Epidermal melanocyte (primary cell): ENCODE data around the gene CBR1.
A peak's percentile ranks its signal among the peaks of the same experiment; 100 is the strongest.

ENCODE experiments used
- DNase-seq: peaks from one replicate; pipeline ENCODE4 v3.0.0; 2011; ENCODE audit warnings: low spot score; ENCODE audit not compliant: insufficient read length

The CBR1 gene

GRCh38 chr21:36069713-36070583 is at the start of gene CBR1:
TSS of gene CBR1 (plus strand) at chr21:36070024. CDS start at chr21:36070116, 92 bp downstream.
- peak; percentile 82 for DNase-seq

DNA sequence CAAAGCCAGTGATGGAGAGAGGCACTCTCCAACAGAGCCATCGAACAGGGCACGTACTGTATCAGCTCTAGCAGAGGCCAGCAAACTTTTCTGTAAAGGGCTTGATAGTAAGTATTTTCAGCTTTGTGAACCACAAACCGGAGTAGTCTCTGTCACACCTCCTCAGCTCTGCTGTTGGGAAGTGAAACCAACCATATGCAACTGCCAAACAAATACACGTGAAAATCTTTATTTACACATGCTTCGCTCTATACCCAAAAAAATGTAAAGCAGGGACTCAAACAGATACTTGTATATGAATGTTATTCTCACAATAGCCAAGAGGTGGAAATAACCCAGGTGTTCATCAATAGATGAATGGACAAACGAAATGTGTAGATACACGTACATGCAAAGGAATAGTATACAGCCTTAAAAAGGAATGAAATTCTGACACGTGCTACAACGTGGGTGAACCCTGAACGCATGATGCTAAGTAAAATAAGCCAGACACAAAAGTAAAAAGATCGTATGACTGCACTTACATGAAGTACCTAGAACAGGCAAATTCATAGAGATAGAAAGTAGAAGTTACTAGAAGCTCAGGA is 48.5 kb upstream of the CBR1 start:
- no peak for DNase-seq

DNA sequence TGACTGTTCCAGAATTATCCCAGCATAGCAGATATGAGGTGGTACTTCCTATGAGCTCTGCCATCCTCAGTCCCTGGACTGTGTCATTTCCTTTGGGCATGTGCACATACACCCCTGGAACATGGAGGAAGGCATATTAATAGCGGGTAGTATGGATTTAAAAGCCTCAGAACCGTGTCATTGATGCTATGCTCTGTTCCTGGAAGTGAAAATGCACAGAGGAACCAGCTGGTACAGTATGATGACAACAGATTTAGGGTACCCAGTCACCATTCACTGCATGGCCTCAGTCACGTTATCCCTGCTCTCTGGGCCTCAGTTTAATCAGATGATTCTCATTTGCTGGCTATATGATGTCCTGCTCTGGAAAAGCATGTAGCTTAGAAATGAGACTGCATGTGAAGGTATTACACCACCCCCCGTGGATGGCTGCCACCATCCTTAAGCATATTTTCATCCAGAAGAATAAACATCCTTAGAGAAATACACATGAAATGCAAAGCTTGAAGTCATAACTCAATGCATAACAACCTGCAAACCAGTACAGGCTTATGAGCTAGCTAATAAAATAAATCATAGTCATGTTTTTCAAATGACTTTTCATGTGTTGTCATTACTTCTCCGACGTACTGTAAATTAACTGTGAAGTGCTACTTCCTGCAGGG is 47.3 kb upstream of the CBR1 start:
- DNase-seq: no peak

DNA sequence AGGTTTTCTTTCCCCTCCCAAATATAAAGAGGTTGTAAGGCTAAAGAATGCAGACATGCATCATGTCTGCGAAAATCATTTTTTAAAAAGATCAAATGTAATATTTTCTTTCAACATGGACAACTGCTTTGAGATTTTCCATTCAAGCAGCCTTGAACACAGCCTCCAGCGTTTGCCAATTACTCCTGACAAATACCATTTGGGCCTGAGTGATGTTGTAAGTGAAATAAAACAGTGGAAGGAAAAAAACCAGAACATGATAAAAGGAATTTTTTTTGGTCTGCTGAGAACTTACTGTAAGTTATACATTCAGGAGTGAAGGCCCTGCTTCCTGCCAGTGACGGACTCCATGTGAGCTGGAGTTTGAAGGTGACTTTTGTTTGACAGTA is 46.7 kb upstream of the CBR1 start:
- DNase-seq: no peak

DNA sequence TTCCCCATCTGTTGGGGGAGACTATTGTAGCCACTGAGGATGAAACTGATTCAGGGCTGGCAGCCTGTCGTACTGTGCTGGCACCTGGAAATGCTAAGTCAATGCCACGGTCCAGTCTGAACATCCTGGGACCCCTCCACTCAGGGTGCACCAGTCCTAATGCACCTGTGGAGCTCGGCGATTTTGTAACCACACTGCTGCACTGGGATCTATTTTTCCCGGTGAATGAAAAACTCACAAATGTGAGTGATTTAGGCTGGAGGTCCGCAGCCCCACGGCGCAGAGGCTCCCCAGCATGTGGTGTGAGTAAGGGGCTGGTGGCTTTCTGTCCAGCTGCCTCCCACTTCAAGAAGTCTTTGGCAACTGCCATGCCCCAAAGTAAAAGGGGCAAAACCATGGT is 45.0 kb upstream of the CBR1 start:
- no peak for DNase-seq

DNA sequence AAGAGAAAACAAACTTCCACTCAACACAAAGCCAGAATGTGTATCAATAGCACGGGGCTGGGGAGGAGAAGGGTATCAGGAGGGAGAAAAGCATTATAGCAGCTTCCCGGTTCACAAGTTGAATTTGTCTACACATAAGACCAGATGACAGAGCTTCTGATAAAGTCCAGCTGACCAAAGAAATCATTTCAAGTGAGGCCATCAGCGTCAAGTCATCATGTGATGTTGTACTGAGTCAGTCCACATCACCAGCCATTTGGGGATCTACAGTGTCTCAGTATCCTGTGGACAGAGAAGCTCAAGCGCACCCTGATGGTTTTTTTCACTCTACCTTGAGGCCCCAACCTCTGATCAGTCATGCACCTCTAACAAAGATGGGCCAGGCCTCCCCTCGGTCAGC is 42.5 kb upstream of the CBR1 start:
- DNase-seq: no peak

- DNase-seq: peak; percentile 88
These were observed 41.4 kb upstream of the CBR1 start for GRCh38 chr21:36028127-36029069.

DNA sequence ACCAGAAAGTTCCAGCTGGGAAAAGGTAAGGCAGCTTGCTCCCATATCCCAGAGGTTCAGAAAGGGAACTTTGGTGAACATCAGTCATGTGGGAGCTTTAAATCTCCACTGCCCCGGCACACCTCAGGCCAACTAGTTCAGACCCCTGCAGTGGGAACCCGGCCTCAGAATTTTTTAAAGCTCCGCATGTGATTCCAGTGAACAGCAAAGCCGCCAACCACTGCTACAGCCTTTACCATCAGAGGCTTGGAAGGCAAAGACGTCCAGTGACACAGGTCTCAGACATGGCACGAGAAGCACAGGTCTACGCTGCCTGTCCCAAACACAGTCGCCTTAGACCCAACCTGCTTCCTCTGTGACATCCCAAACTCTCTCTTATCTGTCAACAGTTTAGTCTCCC is 40.5 kb upstream of the CBR1 start:
- no peak for DNase-seq

DNA sequence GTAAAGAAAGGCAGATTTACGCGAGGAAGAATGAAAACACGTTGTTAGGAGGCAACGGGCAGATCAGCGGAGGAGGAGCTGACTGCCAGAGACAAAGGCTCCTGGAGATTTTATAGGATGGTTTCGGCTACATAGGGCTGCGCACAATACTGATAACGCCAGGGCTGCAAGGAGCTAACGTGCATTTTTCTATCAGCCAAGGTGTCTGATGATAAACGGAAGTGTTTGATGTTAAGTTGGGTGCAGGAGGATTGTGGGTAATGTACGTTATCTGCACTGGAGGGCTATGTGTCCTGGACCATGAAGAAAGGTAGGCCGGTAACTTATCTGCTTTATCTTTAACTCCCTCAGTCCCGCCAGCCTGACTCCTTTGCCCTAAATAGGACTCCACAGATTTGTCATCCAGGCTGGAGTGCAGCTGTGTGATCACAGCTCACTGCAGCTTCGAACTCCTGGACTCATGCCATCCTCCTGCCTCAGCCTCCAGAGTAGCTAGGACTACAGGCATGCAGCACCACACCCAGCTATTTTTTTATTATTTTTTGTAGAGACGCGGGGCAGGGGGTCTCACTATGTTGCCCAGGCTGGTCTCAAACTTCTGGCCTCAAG is 39.1 kb upstream of the CBR1 start:
- DNase-seq: no peak

DNA sequence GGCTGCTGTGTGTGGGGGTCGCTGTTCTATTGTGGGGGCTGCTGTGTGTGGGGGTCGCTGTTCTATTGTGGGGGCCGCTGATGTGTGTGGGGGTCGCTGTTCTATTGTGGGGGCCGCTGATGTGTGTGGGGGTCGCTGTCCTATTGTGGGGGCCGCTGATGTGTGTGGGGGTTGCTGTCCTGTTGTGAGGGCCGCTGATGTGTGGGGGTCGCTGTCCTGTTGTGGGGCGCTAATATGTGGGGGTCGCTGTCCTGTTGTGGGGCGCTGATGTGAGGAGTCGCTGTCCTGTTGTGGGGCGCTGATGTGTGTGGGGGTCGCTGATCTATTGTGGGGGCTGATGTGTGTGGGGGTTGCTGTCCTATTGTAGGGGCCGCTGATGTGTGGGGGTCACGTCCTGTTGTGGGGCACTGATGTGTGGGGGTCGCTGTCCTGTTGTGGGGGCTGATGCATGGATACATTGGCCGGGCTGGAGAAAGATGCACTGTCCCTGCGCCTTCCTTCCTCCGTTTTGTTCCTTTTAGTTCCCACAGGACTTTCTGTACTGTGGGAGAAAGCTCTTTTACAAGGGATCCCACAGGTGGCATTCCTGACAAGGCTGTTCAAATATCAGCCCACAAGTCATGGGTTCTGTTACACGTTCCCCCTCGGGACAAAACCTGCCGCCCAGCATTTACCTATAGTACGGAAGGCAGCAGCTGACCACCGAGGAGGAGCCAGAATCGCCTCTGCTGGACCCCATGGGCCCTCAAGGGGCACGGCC is 37.0 kb upstream of the CBR1 start:
- DNase-seq: no peak

DNA sequence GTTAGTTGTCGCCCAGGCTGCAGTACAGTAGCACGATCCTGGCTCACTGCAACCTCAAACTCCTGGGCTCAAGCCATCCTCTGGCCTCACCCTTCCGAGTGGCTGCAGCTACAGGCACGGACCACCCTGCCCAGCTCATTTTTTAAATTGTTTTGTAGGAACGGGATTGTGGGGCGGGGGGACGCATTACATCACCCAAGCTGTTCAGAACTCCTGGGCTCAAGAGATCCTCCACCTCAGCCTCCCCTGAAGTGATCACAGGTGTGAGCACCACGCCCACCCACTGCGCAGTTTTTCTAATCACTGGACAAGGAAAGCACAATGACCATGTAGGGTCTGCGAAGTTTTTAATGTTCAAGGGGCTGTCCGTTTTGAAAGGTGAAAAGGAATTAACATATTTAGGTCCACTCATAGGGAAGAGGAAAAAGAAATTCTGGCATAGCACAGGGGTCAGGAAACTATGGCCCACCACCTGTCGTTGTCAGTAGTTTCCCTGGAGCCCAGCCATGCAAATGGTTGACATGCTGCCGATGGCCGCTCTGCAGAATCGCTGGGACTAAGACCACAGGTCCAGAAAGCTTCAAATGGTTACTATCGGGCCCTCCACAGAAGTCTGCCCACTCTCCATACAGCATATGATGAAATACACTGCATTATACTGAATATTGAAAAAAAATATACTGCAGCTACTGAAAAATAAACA is 35.5 kb upstream of the CBR1 start:
- DNase-seq: no peak

DNA sequence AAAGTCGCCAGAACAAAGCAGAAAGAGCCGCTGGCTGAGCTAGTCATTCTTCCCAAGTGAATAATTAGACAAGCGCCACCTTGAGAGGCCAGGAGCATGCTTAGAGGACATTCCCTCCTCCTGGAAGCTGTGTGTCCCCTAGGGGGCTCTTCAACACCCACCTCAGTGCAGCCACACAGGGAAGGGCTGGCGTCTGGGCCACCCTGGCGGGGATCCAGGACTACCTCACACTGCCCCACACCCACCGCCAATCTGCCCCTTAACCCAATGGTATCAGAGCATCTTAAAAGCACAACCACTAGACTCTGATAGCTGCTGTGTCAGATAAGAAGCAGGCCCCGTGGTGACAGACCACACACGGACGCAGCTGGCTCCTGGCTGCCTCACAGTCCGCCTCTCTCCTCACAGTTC is 34.4 kb upstream of the CBR1 start:
- no peak for DNase-seq

- DNase-seq: no peak
These were observed 30.9 kb upstream of the CBR1 start for GRCh38 chr21:36038701-36039497.

GRCh38 chr21:36039861-36040260 is 30.0 kb upstream of the CBR1 start:
- no peak for DNase-seq

DNA sequence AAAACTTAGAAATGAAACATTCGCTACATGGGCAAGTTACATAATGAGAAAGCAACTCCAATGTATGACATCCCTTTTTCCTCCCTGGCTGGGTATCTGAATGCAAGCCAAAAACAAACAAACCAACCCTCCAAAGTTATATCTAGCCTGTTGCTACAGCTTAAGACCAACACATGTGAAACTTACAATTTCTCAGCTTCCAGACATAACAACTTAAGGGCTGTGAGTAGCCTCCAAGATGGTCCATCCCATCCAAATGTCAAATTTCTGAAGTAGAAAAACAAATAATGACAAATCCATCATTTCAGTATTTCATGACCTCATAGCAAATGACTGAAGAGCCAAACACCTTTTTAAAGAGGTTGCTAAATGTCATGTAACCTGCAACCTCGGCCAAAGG is 29.4 kb upstream of the CBR1 start:
- DNase-seq: no peak

GRCh38 chr21:36041910-36042309 is 27.9 kb upstream of the CBR1 start:
- no peak for DNase-seq

- no peak for DNase-seq
These were observed 25.8 kb upstream of the CBR1 start for GRCh38 chr21:36044056-36044455.

GRCh38 chr21:36045993-36046392 is 23.8 kb upstream of the CBR1 start:
- DNase-seq: no peak

- DNase-seq: no peak
These were observed 22.7 kb upstream of the CBR1 start for GRCh38 chr21:36047139-36047538.
